ENCODE measurements around the gene GFRA4.

DNA sequence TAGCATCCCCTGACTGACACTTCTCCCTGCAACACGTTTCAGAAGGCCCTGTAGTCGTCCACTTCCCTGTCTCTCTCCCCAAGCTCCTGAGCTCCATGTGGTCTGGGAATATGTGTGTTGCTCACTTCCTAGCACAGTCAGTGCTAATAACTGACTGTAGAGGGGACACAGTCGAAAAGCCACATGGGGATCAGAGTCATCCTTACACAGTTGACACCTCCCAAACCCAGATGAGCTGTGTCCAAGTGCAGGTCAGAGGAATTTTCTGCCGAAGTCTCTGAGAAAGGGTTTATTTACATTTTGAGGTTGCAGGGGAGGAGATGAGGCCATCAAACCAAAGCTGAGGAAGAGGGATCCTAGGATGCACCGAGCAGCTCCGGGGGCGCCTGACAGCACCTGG, 22.1 kb upstream of the GFRA4 start:
- no peak for TF ChIP-seq POLR2A (IDR thresholded peaks at IDR 0.05)
- TF ChIP-seq, protein P1, sequence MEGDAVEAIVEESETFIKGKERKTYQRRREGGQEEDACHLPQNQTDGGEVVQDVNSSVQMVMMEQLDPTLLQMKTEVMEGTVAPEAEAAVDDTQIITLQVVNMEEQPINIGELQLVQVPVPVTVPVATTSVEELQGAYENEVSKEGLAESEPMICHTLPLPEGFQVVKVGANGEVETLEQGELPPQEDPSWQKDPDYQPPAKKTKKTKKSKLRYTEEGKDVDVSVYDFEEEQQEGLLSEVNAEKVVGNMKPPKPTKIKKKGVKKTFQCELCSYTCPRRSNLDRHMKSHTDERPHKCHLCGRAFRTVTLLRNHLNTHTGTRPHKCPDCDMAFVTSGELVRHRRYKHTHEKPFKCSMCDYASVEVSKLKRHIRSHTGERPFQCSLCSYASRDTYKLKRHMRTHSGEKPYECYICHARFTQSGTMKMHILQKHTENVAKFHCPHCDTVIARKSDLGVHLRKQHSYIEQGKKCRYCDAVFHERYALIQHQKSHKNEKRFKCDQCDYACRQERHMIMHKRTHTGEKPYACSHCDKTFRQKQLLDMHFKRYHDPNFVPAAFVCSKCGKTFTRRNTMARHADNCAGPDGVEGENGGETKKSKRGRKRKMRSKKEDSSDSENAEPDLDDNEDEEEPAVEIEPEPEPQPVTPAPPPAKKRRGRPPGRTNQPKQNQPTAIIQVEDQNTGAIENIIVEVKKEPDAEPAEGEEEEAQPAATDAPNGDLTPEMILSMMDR (IDR thresholded peaks at IDR 0.05): no peak
- no peak for TF ChIP-seq POLR2AphosphoS5 (IDR thresholded peaks at IDR 0.05)
- no peak for TF ChIP-seq EP300 (IDR thresholded peaks at IDR 0.05)

All from upper lobe of left lung (tissue), 4 donors.